Muscle layer of colon (tissue), 2 donors: Measurements from ENCODE around the gene PIP5K1C.

ENCODE experiments used
- H3K27ac ChIP-seq: one replicate; pipeline ENCODE4 v1.7.0; 2013; ENCODE audit warnings: low read depth, mild to moderate bottlenecking, low read length, moderate library complexity
- H3K27me3 ChIP-seq, 2 donors: one replicate each; pipeline ENCODE4 v1.7.0; 2013; ENCODE audit warnings: low read length in 2 of 2, mild to moderate bottlenecking in 2 of 2; ENCODE audit not compliant: insufficient read depth in 2 of 2, control insufficient read depth in 1 of 2
- H3K36me3 ChIP-seq: one replicate; pipeline ENCODE4 v1.7.0; 2013; ENCODE audit warnings: mild to moderate bottlenecking, low read length; ENCODE audit not compliant: insufficient read depth
- H3K4me1 ChIP-seq: one replicate; pipeline ENCODE4 v1.7.0; 2013; ENCODE audit warnings: mild to moderate bottlenecking, low read length; ENCODE audit not compliant: insufficient read depth
- H3K4me3 ChIP-seq, 2 donors: one replicate each; pipeline ENCODE4 v1.7.0; 2013; ENCODE audit warnings: low read length in 2 of 2, low read depth in 1 of 2, mild to moderate bottlenecking in 1 of 2, moderate library complexity in 1 of 2
- H3K9ac ChIP-seq: one replicate; pipeline ENCODE4 v1.7.0; 2013; ENCODE audit warnings: low read length
- H3K9me3 ChIP-seq: one replicate; pipeline ENCODE4 v1.7.0; 2013; ENCODE audit warnings: mild to moderate bottlenecking, low read length
- donor health status: abdominal sarcoma.
- donor health status: Adenocarcinoma of cecum.

Gene PIP5K1C

GRCh38 chr19:3698386-3698950 is 1.8 kb downstream of the PIP5K1C start:
- Histone ChIP-seq H3K27me3 (no peaks in the 10 kb centered on the region), H3K4me3 (peak overlapping the region; percentile 3 to 70), H3K36me3 (peaks cover 10% of the 10 kb centered on the region), H3K9ac (peak overlapping the region; percentile 90), H3K27ac (peak overlapping the region; percentile 37), H3K4me1 (peaks cover 18% of the 10 kb centered on the region), H3K9me3 (no peaks in the 10 kb centered on the region)

GRCh38 chr19:3697671-3698385 is 2.4 kb downstream of the PIP5K1C start:
- H3K27ac ChIP-seq: peak overlapping the region; percentile 37
- H3K4me3 ChIP-seq: peak overlapping the region; percentile 3 to 70

DNA sequence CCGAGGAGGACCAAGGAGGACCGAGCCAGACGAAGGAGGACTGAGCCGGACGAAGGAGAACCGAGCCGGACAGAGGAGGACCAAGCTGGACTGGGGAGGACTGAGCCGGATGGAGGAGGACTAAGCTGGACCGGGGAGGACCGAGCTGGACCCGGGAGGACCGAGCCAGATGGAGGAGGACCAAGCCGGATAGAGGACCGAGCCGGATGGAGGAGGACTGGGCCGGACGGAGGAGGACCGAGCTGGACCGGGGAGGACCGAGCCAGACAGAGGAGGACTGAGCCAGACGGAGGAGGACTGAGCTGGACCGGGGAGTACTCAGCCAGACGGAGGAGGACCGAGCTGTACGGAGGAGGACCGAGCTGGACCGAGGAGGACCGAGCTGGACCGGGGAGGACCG is 3.2 kb downstream of the PIP5K1C start:
- Histone ChIP-seq H3K36me3 (peaks cover 10% of the 10 kb centered on the region), H3K9ac (peak overlapping the region; percentile 14), H3K4me3 (peak overlapping the region in 1 of 2 donors; percentile 70), H3K4me1 (peaks cover 25% of the 10 kb centered on the region), H3K9me3 (no peaks in the 10 kb centered on the region), H3K27me3 (no peaks in the 10 kb centered on the region), H3K27ac (peak overlapping the region; percentile 37)

More at GRCh38 chr19:3697671-3698385, 2.4 kb downstream of the PIP5K1C start:
- H3K9me3 ChIP-seq: no peaks in the 10 kb centered on the region
- peaks cover 10% of the 10 kb centered on the region for H3K36me3 ChIP-seq
- H3K27me3 ChIP-seq: no peaks in the 10 kb centered on the region
- peak overlapping the region; percentile 90 for H3K9ac ChIP-seq
- H3K4me1 ChIP-seq: peaks cover 23% of the 10 kb centered on the region

GRCh38 chr19:3696660-3696995 is 3.6 kb downstream of the PIP5K1C start:
- Histone ChIP-seq H3K27me3 (no peaks in the 10 kb centered on the region), H3K4me1 (peaks cover 25% of the 10 kb centered on the region), H3K4me3 (no peak overlapping the region), H3K9ac (peak overlapping the region; percentile 14), H3K36me3 (peaks cover 10% of the 10 kb centered on the region), H3K27ac (no peak overlapping the region), H3K9me3 (no peaks in the 10 kb centered on the region)

DNA sequence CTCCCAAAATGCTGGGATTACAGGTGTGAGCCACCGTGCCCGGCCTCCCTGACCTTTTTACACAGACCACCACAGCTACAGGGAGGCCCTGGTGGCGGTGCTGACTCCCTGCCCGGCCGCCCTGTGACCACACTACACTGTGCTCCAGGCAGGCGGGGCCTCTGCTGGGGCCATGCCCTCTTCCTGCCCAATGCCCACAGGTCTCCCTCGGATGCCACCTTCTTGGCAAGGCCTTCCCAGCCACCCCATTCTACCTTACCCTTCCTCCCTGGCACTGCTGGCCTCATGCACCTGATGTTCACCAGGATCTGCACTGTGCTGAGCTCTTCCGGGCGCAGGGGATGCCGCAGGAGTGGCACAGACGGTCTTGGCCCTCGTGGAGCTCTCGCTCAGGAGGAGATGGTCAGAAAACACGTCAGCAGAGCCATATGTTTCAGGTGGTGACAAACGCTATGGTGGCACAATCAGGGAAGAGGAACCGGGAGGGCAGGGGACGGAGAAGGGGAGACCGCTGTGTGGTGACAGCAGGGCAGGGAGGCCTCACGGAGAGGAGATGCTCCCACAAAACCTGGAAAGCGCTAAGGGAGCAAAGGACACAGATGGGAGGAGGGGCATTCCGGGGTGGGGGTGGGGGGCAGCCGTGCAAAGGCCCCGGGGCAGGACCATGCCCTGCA is 4.1 kb downstream of the PIP5K1C start:
- Histone ChIP-seq H3K36me3 (peaks cover 10% of the 10 kb centered on the region), H3K27ac (peak overlapping the region; percentile 32), H3K4me3 (no peak overlapping the region), H3K4me1 (peaks cover 25% of the 10 kb centered on the region), H3K9ac (no peak overlapping the region), H3K27me3 (no peaks in the 10 kb centered on the region), H3K9me3 (no peaks in the 10 kb centered on the region)

- Histone ChIP-seq H3K4me1 (peaks cover 25% of the 10 kb centered on the region), H3K27me3 (no peaks in the 10 kb centered on the region), H3K4me3 (no peak overlapping the region), H3K9ac (no peak overlapping the region), H3K36me3 (peaks cover 10% of the 10 kb centered on the region), H3K27ac (no peak overlapping the region), H3K9me3 (no peaks in the 10 kb centered on the region)
These were observed 5.0 kb downstream of the PIP5K1C start for GRCh38 chr19:3695124-3695733.

DNA sequence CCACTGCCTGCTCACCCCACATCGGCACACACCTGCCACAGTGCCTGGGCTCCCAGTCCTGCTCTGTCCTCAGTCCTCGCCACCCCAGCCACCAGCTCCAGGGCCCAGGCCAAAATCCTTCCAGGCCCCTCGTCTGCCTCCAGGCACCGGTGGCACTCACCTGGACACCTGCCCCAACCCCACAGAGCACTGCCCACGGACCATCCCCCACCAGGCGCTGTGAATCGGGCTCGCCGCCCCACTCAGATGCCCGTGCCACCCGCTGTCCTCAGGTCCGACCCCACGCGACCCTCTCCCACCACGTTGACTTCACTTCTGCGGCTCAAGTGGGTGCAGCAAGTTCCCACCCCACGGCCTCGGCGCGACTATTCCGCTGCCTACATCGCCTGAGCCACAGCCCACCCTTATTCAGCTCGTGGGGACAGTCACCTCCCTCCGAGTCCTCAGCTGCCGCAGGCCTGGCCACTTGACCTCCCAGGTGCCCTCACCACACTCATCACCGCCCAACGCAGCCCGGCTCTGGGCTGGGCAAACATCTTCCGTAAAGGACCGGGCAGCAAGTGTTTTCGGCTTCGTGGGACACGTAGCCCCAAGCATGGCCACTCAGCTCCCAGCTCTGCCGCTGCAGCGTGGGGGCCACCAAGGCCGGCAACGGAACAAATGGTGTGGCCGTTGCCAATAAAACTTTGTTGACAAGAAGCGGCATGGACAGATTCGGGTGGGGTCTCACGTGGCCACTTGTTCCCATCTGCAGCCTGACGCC is 5.7 kb downstream of the PIP5K1C start:
- Histone ChIP-seq H3K27ac (no peak overlapping the region), H3K9me3 (no peaks in the 10 kb centered on the region), H3K36me3 (peaks cover 10% of the 10 kb centered on the region), H3K27me3 (no peaks in the 10 kb centered on the region), H3K9ac (no peak overlapping the region), H3K4me3 (no peak overlapping the region), H3K4me1 (peaks cover 25% of the 10 kb centered on the region)

DNA sequence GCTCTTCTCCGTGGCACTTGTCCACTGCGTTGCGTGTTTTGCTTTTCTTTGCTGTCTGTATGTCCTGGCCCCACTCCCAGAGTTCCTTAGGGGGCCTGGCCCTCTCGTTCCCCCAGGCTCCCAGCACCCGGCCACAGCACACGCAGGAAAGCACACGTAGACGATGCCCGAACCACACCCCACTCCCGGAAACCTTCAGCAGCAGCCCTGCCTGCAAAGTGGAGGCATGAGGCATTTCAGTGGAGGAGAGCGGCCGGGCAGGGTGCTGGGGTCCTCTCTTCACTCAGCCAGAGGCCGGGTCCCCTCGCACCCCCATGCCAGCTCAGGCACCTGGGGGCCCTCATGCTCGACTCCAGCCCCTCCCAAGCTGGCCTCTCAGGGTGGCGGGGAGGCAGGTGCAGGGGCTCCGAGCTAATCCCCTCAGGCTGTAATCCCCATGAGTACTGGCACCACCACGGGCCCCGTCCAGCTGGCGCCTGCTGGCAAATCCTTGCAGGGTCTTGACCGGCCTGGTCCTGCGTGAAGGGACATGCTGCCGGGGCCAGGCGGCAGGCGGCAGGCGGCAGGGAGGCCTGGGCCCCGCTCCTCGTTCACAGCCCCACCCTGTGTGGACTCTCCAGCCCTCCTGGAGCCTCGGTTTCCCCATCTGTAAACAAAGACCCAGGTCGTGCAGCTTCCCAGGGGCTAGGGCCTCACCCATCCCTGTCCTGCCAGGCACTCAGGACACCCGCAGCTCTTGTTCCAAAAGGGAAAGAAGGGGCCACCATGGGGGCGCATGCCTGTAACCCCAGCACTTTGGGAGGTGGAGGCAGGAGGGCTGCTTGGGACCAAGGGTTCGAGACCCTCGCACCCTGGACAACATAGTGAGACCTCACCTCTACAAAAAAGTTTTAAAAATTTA is 7.0 kb downstream of the PIP5K1C start:
- no peak overlapping the region for H3K4me3 ChIP-seq
- no peaks in the 10 kb centered on the region for H3K27me3 ChIP-seq
- H3K36me3 ChIP-seq: peaks cover 7% of the 10 kb centered on the region
- no peak overlapping the region for H3K9ac ChIP-seq
- peak overlapping the region; percentile 90 for H3K27ac ChIP-seq
- H3K9me3 ChIP-seq: no peaks in the 10 kb centered on the region
- H3K4me1 ChIP-seq: peaks cover 26% of the 10 kb centered on the region

DNA sequence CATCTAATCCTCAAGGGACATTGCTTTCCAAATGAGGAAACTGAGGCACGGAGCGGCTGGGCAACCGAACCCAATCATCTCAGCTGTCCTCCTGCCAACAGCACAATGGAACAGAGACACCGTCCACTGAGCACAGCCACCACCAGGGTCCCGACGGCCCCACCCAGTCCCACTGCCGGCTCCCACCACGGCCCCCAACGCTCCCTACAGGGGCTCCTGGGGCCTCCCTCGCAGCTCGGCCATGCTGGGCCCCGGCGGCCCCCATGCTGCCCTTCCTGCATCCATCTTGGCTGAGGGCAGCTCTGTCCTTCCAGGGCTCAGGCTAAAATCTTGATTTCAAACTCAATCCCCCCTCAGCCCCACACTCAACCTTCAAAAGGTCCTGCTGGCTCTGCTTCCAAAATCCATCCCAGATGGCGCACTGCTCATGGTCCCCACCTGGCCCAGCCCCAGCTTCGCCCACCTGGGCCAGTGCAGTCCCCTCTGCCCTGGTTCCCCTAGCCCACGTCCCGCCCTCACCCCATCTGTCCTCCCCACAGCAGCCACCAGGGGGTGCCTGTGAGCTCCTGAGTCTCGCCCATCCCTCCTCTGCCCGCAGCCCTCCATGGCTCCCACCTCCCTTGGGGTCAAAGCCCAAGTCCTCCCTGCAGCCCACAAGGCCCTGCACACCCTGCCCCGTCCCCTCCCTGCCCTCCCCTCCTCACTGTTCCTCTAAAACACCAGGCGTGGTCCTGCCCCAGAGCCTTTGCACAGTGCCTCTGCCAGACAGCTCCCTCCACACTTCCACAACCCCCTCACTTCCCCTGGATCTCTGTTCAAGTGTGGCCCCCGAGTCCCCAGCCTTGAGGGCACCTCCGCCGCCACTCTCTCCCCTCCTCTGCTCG is 7.9 kb downstream of the PIP5K1C start:
- H3K4me3 ChIP-seq: no peak overlapping the region
- H3K9me3 ChIP-seq: no peaks in the 10 kb centered on the region
- H3K4me1 ChIP-seq: peaks cover 28% of the 10 kb centered on the region
- no peak overlapping the region for H3K9ac ChIP-seq
- H3K27ac ChIP-seq: peak overlapping the region; percentile 90
- H3K36me3 ChIP-seq: peaks cover 6% of the 10 kb centered on the region
- H3K27me3 ChIP-seq: no peaks in the 10 kb centered on the region

DNA sequence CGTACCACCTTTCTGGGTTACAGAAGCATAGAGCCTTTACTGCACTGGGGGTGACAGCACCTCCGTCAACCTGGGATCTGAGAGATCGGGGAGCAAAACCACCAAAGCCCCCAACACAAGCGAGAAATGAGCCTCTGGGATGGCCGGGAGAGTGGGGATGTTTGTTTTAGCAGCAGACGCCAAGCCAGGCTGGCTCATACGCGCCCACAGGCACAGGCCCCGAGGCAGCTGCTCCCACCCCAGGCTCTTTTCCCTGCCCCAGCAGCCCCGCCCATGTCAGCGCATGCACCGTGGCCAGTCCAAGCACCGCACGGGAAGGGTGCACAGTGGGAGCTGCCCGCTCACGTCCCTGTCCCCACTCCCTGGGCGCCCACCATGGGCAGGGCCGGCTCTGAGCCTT is 8.5 kb downstream of the PIP5K1C start:
- Histone ChIP-seq H3K9ac (no peak overlapping the region), H3K36me3 (peaks cover 6% of the 10 kb centered on the region), H3K9me3 (no peaks in the 10 kb centered on the region), H3K27ac (no peak overlapping the region), H3K27me3 (no peaks in the 10 kb centered on the region), H3K4me1 (peaks cover 24% of the 10 kb centered on the region), H3K4me3 (no peak overlapping the region)
